ENCODE measurements around the gene TSHZ2.

GRCh38 chr20:53059848-53060247 is 87.7 kb downstream of the TSHZ2 start:
- TF ChIP-seq CTCF (conservative IDR thresholded peaks at IDR 0.05; ENCODE audit: low read depth, low read length) (no peak), CEBPB (IDR thresholded peaks at IDR 0.05; ENCODE audit: low read depth, low read length) (no peak), MAZ (IDR thresholded peaks at IDR 0.05; ENCODE audit: borderline replicate concordance, low read depth, low read length) (no peak), POLR2A (IDR thresholded peaks at IDR 0.05; ENCODE audit: low read depth, low read length) (no peak), USF2 (IDR thresholded peaks at IDR 0.05; ENCODE audit: low read depth, low read length) (no peak), RCOR1 (IDR thresholded peaks at IDR 0.05; ENCODE audit: insufficient replicate concordance, low read length) (no peak), RFX5 (IDR thresholded peaks at IDR 0.05; ENCODE audit: low read depth, low read length) (no peak)

Measured in IMR-90 (cell line).